Measurements from ENCODE around the gene SLC6A6. TPM values are rescaled to one million over a fixed set of nuclear protein-coding genes. Genes with fewer than 3 reads are reported as not detected.

Gene SLC6A6
- total RNA-seq: 10 to 100 TPM; 14.4 to 35.7 (median 17.0) TPM

- Histone ChIP-seq H3K4me1 (peaks cover 21 to 63% (median 27%) of the 10 kb centered on the region in 3 donors), H3K9me3 (no peaks in the 10 kb centered on the region), H3K36me3 (no peaks in the 10 kb centered on the region), H3K4me3 (peak within 1 kb of the TSS; percentile 51 to 90 (median 74)), H3K27ac (peak within 1 kb of the TSS; percentile 83 to 96 (median 94)), H3K27me3 (no peaks in the 10 kb centered on the region)
- peak; percentile 96 for DNase-seq
- TF ChIP-seq POLR2A (IDR thresholded peaks at IDR 0.05) (peak in 2 of 4 donors; percentile 68 to 69), CTCF (IDR thresholded peaks at IDR 0.05) (peak; percentile 4 to 81 (median 58))
- intact Hi-C loops (cut with DNase I): loop anchor here (5.0 kb wide), 1 partner anchor 55 kb away; no protein-coding TSS in a partner anchor
- WGBS, 2 donors: 0% methylated on average over 12 to 13 of the region's 59 CpGs
These were observed at the start of gene SLC6A6 for GRCh38 chr3:14402304-14402811. SLC6A6 (plus strand) TSS chr3:14402606; CDS start chr3:14443635, 41,029 bp downstream.

DNA sequence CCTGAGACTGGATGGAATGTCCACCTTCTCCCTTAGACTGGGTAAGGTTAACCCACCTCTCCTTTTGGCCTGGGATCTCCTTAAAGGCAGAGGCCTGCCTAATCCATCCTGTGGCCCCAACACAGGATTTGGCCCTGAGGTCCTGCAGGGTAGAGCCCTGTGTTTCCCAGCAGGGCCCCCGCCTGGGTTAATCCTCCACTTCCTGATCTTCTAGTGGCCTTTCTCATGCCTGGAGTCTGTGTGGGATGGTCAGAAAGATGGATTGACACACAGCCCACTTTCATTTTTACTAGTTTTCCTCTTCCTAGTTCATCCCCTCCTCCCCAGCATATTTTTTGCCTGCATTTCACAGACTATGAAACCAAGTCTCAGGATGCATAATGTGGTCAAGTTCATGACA lies 48.9 kb upstream of the SLC6A6 start:
- TF ChIP-seq CTCF (IDR thresholded peaks at IDR 0.05) (no peak), POLR2A (IDR thresholded peaks at IDR 0.05) (no peak)
- intact Hi-C loops (cut with DNase I): no loop called here
- H3K27me3 ChIP-seq: peaks cover 0 to 80% (median 0%) of the 10 kb centered on the region in 4 donors
- peaks cover 0 to 13% (median 5%) of the 10 kb centered on the region in 3 donors for H3K4me1 ChIP-seq
- H3K4me3 ChIP-seq: no peak overlapping the region
- DNase-seq: no peak
- no peaks in the 10 kb centered on the region for H3K9me3 ChIP-seq
- H3K27ac ChIP-seq: no peak overlapping the region
- 44 to 56% methylated on average over 1 of the region's 1 CpG for WGBS, 2 donors
- H3K36me3 ChIP-seq: no peaks in the 10 kb centered on the region

- no peak overlapping the region for H3K4me3 ChIP-seq
- H3K27me3 ChIP-seq: peaks cover 0 to 80% (median 0%) of the 10 kb centered on the region in 4 donors
- peaks cover 8 to 34% (median 12%) of the 10 kb centered on the region in 3 donors for H3K4me1 ChIP-seq
- no peak for TF ChIP-seq POLR2A (IDR thresholded peaks at IDR 0.05)
- no peak for TF ChIP-seq CTCF (IDR thresholded peaks at IDR 0.05)
- H3K36me3 ChIP-seq: no peaks in the 10 kb centered on the region
- intact Hi-C loops (cut with DNase I): no loop called here
- 43% methylated on average over 1 of the region's 1 CpG; no CpG with 5 or more reads in 1 of the 2 donors for WGBS, 2 donors
- DNase-seq: no peak
- H3K27ac ChIP-seq: no peak overlapping the region
- H3K9me3 ChIP-seq: no peaks in the 10 kb centered on the region
These were observed 44.9 kb upstream of the SLC6A6 start for GRCh38 chr3:14357463-14357862.

- no peak for DNase-seq
- Histone ChIP-seq H3K9me3 (no peaks in the 10 kb centered on the region), H3K27me3 (peaks cover 0 to 90% (median 0%) of the 10 kb centered on the region in 4 donors), H3K36me3 (no peaks in the 10 kb centered on the region), H3K4me1 (peaks cover 8 to 34% (median 12%) of the 10 kb centered on the region in 3 donors), H3K27ac (peak overlapping the region in 3 of 4 donors; percentile 48 to 65 (median 54)), H3K4me3 (peak overlapping the region in 1 of 4 donors; percentile 1)
- WGBS, 2 donors: 27 to 41% methylated on average over 18 to 23 of the region's 26 CpGs
- TF ChIP-seq CTCF (IDR thresholded peaks at IDR 0.05): no peak
- TF ChIP-seq POLR2A (IDR thresholded peaks at IDR 0.05): no peak
- intact Hi-C loops (cut with DNase I): no loop called here
These were observed 43.8 kb upstream of the SLC6A6 start for GRCh38 chr3:14358426-14359211.

- no peak overlapping the region for H3K27ac ChIP-seq
- TF ChIP-seq CTCF (IDR thresholded peaks at IDR 0.05): no peak
- TF ChIP-seq POLR2A (IDR thresholded peaks at IDR 0.05): no peak
- peaks cover 8 to 34% (median 12%) of the 10 kb centered on the region in 3 donors for H3K4me1 ChIP-seq
- no peak for DNase-seq
- no peaks in the 10 kb centered on the region for H3K36me3 ChIP-seq
- 72 to 92% methylated on average over 3 of the region's 3 CpGs for WGBS, 2 donors
- H3K4me3 ChIP-seq: no peak overlapping the region
- intact Hi-C loops (cut with DNase I): no loop called here
- peaks cover 0 to 91% (median 0%) of the 10 kb centered on the region in 4 donors for H3K27me3 ChIP-seq
- H3K9me3 ChIP-seq: no peaks in the 10 kb centered on the region
These were observed 43.1 kb upstream of the SLC6A6 start for GRCh38 chr3:14359348-14359747.

Measured in esophagus squamous epithelium (tissue), 5 donors.